HCT116 (cell line): ENCODE data around the gene RBM28. TPM values are rescaled to one million over a fixed set of nuclear protein-coding genes. Genes with fewer than 3 reads are reported as not detected.

Experiments
- ATAC-seq: fragments of 200-7000 bp; cut with Tn5 transposase; 2 replicates; pipeline ENCODE4 v1.9.1; 2020; ENCODE audit warnings: mild to moderate bottlenecking, moderate library complexity
- BruUV-seq: library from RNA; stranded (reverse); fragments of 400-500 nt; replicated peaks from 2 replicates; lab custom pipeline; 2021; lab: Mats Ljungman, UMichigan
- CTCF ChIA-PET: fragments of 300-600 bp; sonication (Branson Sonifier 250); formaldehyde crosslinking; loops from one replicate; lab custom pipeline; 2021; ENCODE audit warnings: antibody characterized with exemption; lab: Charles Lee
- POLR2A ChIA-PET: fragments of 300-600, 350-600 bp; sonication (Branson Sonifier 250); formaldehyde crosslinking; loops from one replicate; lab custom pipeline; 2021; ENCODE audit warnings: antibody characterized with exemption; lab: Charles Lee
- RAD21 ChIA-PET, 2 experiments: fragments of 300-600 bp; sonication (Branson Sonifier 250); formaldehyde crosslinking; loops; one replicate each; lab custom pipeline; 2023; ENCODE audit warnings: low total read pairs in 2 of 2; ENCODE audit not compliant: uncharacterized antibody in 2 of 2, unreplicated experiment in 2 of 2, low non-redundant PET in 1 of 2; lab: Charles Lee
- DNase-seq: peaks from one replicate; pipeline ENCODE4 v3.0.0-alpha.2; 2010; ENCODE audit warnings: low read depth, low spot score
- H2AFZ ChIP-seq: fragments of 200-600 bp; shearing (Covaris generic), sonication (generic); 2 replicates; pipeline ENCODE4 v1.6.1; 2017; ENCODE audit warnings: low read depth, mixed run types, mixed read lengths, antibody characterized with exemption, low read length; ENCODE audit not compliant: poor library complexity, severe bottlenecking
- H3K27ac ChIP-seq: 2 replicates; pipeline ENCODE4 v1.5.1; 2012; ENCODE audit warnings: low read depth, low read length
- H3K27me3 ChIP-seq: fragments of 200-600 bp; sonication (generic); 2 replicates; pipeline ENCODE4 v1.6.1; 2016; ENCODE audit warnings: mixed run types, low read length, mixed read lengths; ENCODE audit not compliant: insufficient read depth
- H3K36me3 ChIP-seq, 2 experiments: fragments of 200-500 bp in 1 of 2; fragments of 200-600 bp in 1 of 2; sonication (Bioruptor generic) in 1 of 2; sonication (generic) in 1 of 2; 2 replicates each; pipeline versions ENCODE4 v1.5.1 to v1.6.1; 2014 to 2016; ENCODE audit warnings: low read length in 2 of 2, inconsistent platforms in 1 of 2, mixed read lengths in 1 of 2, mixed run types in 1 of 2; ENCODE audit not compliant: insufficient read depth in 2 of 2, control insufficient read depth in 1 of 2
- H3K4me1 ChIP-seq, 2 experiments: fragments of 200-600 bp in 1 of 2; sonication (generic) in 1 of 2; 2 replicates each; pipeline versions ENCODE4 v1.5.1 to v1.6.1; 2012 to 2017; ENCODE audit warnings: low read length in 2 of 2, inconsistent platforms in 1 of 2, mild to moderate bottlenecking in 1 of 2, mixed read lengths in 1 of 2, mixed run types in 1 of 2, moderate library complexity in 1 of 2; ENCODE audit not compliant: insufficient read depth in 2 of 2, control insufficient read depth in 1 of 2
- H3K4me2 ChIP-seq: fragments of 200-600 bp; sonication (generic); 2 replicates; pipeline ENCODE4 v1.6.1; 2017; ENCODE audit warnings: mixed run types, low read length, mixed read lengths
- H3K4me3 ChIP-seq, 2 experiments: fragments of 200-600 bp in 1 of 2; sonication (generic) in 1 of 2; replicated peaks in 1 of 2; 2 replicates each; pipeline ENCODE4 v1.5.1; 2011 to 2016; ENCODE audit warnings: low read length in 2 of 2, control low read depth in 1 of 2, low read depth in 1 of 2, mild to moderate bottlenecking in 1 of 2, mixed read lengths in 1 of 2, mixed run types in 1 of 2
- H3K79me2 ChIP-seq: fragments of 200-600 bp; sonication (generic); 2 replicates; pipeline ENCODE4 v1.6.1; 2017; ENCODE audit warnings: mild to moderate bottlenecking, mixed run types, low read length, moderate library complexity, mixed read lengths; ENCODE audit not compliant: insufficient read depth
- H3K9ac ChIP-seq: fragments of 200-600 bp; sonication (generic); 2 replicates; pipeline ENCODE4 v1.6.1; 2016; ENCODE audit warnings: low read length, mixed read lengths
- H3K9me2 ChIP-seq: fragments of 200-600 bp; sonication (generic), shearing (Covaris generic); 2 replicates; pipeline ENCODE4 v1.6.1; 2017; ENCODE audit warnings: mixed run types, mild to moderate bottlenecking, moderate library complexity; ENCODE audit not compliant: insufficient read depth
- H3K9me3 ChIP-seq, 2 experiments: fragments of 200-500 bp in 1 of 2; fragments of 200-600 bp in 1 of 2; sonication (Bioruptor generic) in 1 of 2; sonication (generic) in 1 of 2; 2 replicates each; pipeline ENCODE4 v1.6.1; 2014 to 2017; ENCODE audit warnings: low read length in 2 of 2, mixed read lengths in 2 of 2, inconsistent platforms in 1 of 2, low read depth in 1 of 2, mild to moderate bottlenecking in 1 of 2, mixed run types in 1 of 2, moderate library complexity in 1 of 2; ENCODE audit not compliant: control insufficient read depth in 1 of 2, insufficient read depth in 1 of 2
- H4K20me1 ChIP-seq: fragments of 200-600 bp; sonication (generic), shearing (Covaris generic); 2 replicates; pipeline ENCODE4 v1.6.1; 2017; ENCODE audit warnings: mixed run types, mild to moderate bottlenecking, moderate library complexity; ENCODE audit not compliant: insufficient read depth
- CTCF ChIP-seq, 3 experiments: fragments of 200-600 bp in 1 of 3; sonication (generic) in 1 of 3; IDR thresholded peaks in 2 of 3; conservative IDR thresholded peaks in 1 of 3; 2 replicates each; pipeline ENCODE4 v1.5.1; 2012 to 2017; ENCODE audit warnings: low read depth in 2 of 3, low read length in 2 of 3, antibody characterized with exemption in 1 of 3, borderline replicate concordance in 1 of 3, control low read depth in 1 of 3, mild to moderate bottlenecking in 1 of 3, mixed read lengths in 1 of 3, mixed run types in 1 of 3, moderate library complexity in 1 of 3; ENCODE audit not compliant: insufficient read depth in 1 of 3
- POLR2AphosphoS5 ChIP-seq: IDR thresholded peaks from 2 replicates; pipeline ENCODE4 v1.6.1; 2011; ENCODE audit warnings: mild to moderate bottlenecking, low read depth, low read length, moderate library complexity
- RAD21 ChIP-seq: IDR thresholded peaks from 2 replicates; pipeline ENCODE4 v1.6.1; 2012; ENCODE audit warnings: low read depth, mild to moderate bottlenecking
- TCF7L2 ChIP-seq: IDR thresholded peaks from 2 replicates; pipeline ENCODE4 v1.7.0; 2011; ENCODE audit warnings: borderline replicate concordance, inconsistent platforms; ENCODE audit not compliant: insufficient read depth, insufficient read length; ENCODE audit errors: extremely low read depth
- intact Hi-C: fragments of 100-400 bp; cut with micrococcal nuclease; formaldehyde crosslinking; loops from 2 replicates; pipeline ENCODE4 v1.10.0; 2022
- total RNA-seq: library from RNA; stranded (reverse); gene quantifications from one replicate; pipeline ENCODE4 v1.2.1, GENCODE V29; 2021; ENCODE audit not compliant: unreplicated experiment

The RBM28 gene
- total RNA-seq, 1 experiment from 2014 or later = 66.3 TPM

DNA sequence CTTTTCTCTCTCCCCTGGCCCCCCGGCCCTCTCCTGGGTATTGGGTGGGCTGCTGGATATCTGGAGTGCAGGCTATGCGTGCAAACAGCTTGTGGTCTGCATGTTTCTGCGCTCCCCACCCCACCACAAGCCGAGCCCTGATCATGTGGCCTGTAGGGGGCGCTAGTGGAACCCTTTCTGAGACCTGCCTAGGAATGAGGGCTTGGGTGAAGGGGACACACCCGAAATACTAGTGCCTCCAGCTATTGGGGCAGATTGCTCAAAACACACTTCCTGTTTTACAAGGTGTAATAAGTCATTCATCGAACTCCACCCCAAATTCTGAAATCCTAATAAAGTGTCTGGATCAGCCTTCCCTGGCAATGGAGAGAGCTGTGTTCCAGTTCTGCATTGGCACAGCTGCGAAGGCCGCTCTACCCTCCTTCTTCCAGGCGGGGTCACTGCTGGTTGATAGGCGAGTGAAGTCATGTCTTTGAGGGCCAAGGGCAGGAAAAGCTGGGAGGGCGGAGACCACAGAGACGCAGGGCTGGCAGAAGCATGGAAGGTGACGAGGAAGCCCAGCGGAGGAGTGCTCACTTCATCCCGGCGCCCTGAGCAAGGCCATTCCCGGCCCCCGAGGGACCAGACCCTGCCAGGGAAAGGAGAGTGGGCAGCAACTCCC lies 37.6 kb upstream of the RBM28 start:
- CTCF ChIA-PET = interaction anchor here (0.7 to 3.3 kb wide), 12 partner anchors 10 to 80 kb away, joined by 3 to 28 read pairs (median 5); partner anchors contain the start of genes IMPDH1 and RBM28

More for the DNA sequence above, 37.6 kb upstream of the RBM28 start:
- no peaks in the 10 kb centered on the region for H3K79me2 ChIP-seq
- no peak overlapping the region for H3K4me3 ChIP-seq
- no peak overlapping the region for H3K9ac ChIP-seq
- peak overlapping the region; percentile 32; the same call in 1 of the 2 replicates for H3K4me2 ChIP-seq
- no TSS peak for BruUV-seq
- TF ChIP-seq POLR2AphosphoS5 (no peak), RAD21 (peak; percentile 24; the same call in 1 of the 2 replicates), CTCF (IDR thresholded peaks at IDR 0.05 in 2 of 3, conservative IDR thresholded peaks at IDR 0.05 in 1 of 3; ENCODE audit: borderline replicate concordance in 1 of 3, insufficient read depth in 1 of 3, low read depth in 2 of 3, low read length in 2 of 3) (peak; percentile 53 to 94 (median 94); a peak in 5 of 6 replicates), TCF7L2 (no peak)
- TF ChIP-seq, all 23 proteins: peak for 2
- no peak overlapping the region for H3K27ac ChIP-seq
- no peak overlapping the region for H2AFZ ChIP-seq
- ChIA-PET POLR2A (no interaction called here), RAD21 (no interaction called here)
- H3K9me2 ChIP-seq = no peaks in the 10 kb centered on the region
- intact Hi-C loops = no loop called here
- no peaks in the 10 kb centered on the region for H3K36me3 ChIP-seq
- peak; percentile 89 for ATAC-seq
- peak; percentile 33 for DNase-seq
- H3K4me1 ChIP-seq = peaks cover 0 to 7% of the 10 kb centered on the region in 2 experiments; a peak in 1 of 4 replicates
- no peaks in the 10 kb centered on the region for H4K20me1 ChIP-seq
- no peaks in the 10 kb centered on the region for H3K27me3 ChIP-seq
- H3K9me3 ChIP-seq = no peaks in the 10 kb centered on the region
